GM11168 (cell line): ENCODE results near the gene HYCC1.

Experiments used
- in situ Hi-C: fragments of 300-500 bp; cut with MboI; formaldehyde crosslinking; loops from one replicate; pipeline ENCODE4 v1.12.0; 2022; ENCODE audit warnings: low sequenced_read_pairs; ENCODE audit not compliant: unreplicated experiment

Gene HYCC1

DNA sequence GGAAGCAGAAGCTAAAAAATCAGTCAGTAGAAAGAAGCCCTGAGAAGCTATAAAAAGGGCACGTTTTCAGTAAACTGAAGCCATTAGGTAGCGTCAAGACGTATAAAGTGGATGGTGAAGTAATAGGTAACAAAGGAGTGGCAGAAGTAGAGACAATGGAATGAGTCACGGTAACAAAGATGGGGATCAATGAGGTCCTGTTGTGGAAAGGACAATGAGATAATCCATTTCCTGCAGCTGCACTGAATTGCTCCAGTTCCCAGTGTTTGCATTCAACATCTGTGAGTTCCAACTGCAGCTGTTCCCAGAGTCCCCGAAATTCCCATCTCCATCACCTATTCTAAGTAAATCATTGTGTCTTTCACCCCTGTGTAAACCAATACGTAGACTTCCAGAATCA, 4.8 kb upstream of the HYCC1 start:
- in situ Hi-C loops, result no loop called here

DNA sequence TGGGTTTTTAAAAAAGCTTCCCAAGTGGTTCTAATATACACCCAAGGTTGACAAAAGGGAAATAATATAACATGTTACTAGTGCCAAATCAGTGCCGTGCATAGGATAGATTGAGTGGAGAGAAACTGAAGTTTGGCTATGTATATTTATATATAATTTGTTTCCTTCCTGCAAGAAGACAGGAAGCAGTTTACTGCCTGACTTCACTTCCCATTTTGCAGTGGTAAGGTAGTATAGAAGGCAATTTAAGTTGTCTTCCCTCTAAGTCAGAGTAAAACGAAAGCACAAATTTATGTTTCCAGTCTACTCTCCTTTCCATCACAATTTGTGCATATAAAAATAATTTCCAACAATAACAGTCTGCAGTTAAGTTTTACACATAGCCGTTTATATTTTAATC, 3.4 kb upstream of the HYCC1 start:
- in situ Hi-C loops, result no loop called here

DNA sequence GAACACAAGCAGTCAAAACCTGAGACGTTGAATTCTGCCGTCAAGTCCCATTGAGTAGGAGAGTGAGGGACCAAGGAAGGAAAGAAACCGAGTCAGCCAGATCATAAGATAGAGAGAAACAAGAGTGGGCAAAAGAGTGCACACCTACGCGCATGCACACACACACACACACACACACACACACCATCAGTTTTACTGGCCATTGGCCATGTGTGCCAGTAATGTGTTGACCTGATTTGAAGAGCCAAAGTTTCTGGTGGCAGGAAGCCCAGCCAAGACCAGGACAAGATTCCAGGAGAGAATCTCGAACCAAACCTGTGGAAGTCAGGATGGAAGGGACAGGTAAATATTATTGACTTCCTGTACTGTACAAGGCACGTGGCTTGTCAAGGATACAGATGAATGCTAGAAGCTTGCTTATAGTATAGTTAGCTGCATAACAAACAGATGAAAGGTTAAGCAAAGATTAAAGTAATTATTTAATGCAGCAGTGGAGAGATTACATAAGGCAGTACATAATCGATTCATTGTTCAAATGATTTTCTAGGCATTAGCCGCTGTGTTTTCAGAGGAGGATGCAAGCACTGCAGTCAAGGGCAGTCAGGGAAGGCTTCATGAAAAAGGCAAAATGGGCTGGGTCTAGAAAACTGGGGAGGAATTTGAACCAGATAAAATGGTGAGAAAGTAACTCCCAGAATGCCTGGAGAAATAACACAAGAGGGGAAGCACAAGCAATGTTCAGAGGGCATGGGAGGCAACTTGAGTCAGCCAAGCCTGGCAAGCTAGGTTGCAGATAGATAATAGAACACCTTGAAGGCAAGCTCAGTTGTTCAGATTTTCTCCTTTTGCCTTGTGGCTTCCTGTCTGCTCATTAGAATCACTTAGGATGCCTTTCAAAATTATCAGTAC, 2.7 kb upstream of the HYCC1 start:
- in situ Hi-C loops, result no loop called here

DNA sequence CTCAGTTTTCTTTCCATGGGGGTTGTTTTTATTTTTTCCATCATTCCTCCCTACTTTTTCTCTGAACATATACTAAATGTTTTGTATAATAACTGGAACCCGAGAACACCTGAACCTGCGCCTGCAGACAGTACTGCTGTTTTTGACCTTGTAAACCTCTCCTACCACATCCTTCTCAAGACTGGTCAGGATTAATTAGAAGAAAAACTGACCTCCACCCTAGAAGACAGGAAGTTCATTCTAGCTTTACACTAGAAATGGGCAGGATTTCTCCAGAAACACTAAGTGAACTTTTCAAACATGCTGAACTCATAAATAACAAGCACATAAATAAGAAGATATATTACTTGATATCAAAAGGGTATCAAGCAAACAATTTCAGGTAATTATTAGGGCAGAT, 751 bp upstream of the HYCC1 start:
- in situ Hi-C loops, result no loop called here

DNA sequence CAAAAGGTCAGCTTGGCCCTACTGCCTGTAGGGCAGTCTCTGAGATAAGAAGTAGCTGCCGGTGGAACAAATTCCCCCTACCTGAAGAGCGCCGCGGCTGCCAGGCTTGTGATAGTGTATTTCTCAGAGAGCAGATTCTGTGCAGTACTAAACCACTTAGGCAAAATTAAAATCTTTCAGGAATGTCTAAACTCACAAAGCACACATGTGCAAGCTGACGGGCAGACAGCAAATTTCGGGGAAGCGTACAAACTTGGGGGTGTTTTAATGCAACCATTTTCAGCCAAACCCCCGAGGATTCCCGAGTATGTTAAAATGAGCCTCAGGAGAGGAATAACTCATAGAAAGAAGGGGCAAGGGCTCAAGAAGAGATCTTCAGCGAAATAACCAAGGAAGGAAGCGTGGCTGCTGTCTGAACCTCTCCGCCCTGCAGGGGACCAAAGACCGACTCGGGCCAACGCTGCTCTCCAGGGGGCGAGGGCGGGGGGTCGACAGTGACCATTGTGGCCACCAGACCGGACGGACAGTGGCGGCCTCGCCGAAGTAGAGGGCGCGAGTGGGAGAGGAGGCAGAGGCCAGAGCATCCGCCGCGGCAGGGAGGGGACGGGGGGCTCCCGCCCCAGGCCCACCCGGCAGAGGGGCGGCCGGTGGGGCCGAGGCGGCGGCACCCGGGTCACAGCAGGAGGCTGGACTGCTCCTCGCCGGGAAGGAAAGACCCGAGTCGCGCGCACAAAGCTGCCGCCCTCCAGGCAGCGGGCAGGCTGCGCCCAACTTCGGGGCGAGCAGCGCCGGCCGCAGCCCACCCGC, 819 bp downstream of the HYCC1 start:
- in situ Hi-C loops, result no loop called here

DNA sequence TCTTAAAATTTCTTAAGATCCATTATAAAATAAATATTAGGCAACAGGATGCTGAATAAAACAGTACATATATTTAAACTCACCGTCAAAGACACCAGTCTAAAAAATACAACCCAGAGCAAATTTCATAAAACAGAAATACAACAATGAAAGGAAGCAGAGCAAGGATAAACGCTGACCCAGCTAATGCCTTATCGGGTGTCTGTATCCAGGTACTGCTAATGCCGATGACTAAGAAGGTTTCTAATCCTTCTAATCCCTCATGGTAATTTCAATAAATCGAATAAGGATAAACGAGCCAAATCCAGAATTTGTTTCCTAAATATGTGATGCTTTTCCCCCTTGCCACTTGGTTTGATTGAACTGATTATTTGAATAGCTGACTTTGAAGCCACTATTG, 1.7 kb downstream of the HYCC1 start:
- in situ Hi-C loops, result no loop called here

DNA sequence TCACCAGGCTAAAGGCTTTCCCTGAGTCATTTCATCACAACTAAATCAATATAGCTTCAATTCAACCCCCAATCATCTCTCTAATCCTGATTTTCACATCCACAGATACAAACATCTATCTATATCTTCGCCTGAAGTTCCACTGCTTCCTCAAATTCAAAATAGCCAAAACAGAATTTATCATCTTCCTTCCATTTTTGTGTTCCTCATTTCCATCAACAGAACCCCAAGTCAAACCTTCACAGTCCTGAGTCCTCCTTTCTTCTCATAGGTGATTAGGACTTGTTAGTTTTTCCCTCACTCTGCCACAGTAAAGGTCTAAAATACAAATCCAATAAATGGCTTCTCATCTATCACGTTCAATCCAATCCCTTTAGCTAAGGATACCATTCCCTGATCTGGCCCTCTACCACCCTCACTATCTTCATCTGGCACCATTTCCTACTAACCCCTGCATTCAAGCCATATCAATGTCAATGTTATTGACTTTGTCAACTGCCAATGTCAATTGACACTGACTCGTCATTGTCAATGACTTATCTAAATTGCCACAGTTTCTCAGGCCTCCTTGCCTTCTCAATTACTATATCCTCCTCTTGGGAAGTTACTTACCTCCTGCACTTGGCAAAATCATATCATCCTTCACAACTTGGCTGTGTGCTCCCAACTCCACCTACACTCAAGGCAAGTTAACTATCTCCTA, 2.6 kb downstream of the HYCC1 start:
- in situ Hi-C loops, result no loop called here

DNA sequence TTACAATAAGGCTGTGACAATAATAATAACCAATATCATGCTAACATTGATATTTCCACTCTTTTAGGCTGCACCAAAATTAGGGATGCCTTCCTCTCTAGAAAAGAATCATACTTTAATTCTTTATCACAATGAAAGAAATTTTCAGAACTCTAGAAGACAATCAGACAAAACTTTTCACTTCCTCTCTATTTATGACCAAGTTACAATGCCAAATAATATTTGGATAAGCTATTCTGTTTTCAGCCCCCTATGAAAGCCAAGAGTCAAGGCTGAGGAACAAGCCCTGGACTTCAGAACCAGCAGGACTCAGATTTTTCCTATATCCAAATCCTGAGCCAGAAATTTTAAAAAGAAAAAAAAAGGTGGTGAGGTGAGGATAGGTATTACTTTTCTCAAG, 4.6 kb downstream of the HYCC1 start:
- in situ Hi-C loops, result no loop called here

DNA sequence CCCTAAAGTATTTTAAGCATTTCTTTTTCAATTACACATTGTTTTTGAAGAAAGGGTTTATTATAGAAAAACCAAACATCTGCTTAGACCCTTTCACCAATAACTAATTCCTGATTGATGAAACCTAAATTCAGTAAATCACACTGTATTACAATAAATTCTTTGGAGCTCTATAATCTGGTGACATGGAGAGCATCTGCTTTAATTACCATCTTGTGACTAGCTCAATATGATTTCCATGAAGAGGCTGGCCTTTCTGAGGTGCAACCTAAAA, 9.7 kb downstream of the HYCC1 start:
- in situ Hi-C loops, result no loop called here

DNA sequence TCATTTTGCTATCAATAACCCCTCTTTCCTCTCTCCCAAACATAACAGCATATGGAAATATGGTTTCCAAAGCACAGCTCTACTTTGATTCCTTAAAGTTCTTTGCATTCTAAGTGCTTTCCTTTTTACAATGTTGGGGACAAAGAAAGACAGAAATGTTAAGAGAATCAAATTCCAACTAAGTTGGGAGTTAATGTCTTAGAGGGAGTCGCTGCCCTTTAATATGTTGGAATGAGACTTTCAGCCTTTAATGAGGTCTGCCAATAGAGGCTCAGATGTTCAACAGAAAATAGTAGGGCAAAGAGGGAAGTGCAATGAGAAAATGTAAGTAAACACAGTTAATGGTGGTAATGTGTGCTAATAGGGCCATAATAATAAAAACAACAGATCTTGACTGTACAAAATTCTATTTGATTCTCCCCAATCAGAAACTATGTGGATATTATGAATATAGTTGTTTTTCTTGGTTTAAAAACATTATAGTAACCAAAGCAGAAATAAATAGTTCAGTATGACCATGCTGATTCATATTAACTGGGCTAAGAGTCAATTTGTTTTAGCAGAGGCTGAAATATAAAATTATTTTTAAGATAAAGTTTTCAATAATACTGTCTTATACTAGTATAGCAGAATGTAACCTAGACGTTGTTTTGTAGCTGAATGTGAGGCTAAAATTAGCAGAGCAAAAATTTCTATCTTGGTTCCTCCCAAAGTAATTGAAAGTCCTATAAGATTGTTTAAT, 10.3 kb downstream of the HYCC1 start:
- in situ Hi-C loops, result no loop called here

DNA sequence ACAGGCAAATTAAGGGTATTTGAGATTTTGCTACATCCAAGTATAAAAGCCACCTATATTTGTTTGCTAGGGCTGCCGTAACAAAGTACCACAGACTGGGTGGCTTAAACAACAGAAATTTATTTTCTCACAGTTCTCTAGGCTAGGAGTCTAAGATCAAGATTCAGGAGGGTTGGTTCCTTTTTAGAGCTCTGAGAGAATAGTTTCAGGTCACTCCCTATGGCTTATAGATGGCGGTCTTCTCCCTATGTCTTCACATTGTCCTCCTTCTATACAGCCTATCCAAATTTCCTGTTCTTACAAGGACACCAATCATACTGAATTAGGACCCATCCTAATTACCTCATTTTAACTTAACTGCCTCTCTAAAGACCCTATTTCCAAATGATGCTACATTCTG, 11.2 kb downstream of the HYCC1 start:
- in situ Hi-C loops, result no loop called here

DNA sequence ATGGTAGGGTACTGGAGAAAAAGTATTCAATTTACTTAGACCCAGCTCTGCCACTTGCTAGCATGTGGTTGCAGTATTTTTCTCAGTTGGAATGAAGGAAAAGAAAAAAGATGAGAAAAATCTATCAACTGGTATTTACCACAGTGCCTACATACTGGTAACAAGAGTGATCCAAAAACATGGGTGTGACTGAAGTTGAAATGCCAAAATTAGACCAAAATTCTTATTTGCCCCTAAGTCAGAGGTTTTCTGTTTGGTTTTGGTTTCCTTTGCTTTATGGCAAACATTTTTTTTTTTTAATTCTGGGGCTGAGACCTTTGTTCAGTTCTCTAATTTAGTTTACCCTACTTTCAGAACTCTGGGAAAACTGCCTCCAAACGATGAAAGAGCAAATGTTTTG, 12.3 kb downstream of the HYCC1 start:
- in situ Hi-C loops, result no loop called here

DNA sequence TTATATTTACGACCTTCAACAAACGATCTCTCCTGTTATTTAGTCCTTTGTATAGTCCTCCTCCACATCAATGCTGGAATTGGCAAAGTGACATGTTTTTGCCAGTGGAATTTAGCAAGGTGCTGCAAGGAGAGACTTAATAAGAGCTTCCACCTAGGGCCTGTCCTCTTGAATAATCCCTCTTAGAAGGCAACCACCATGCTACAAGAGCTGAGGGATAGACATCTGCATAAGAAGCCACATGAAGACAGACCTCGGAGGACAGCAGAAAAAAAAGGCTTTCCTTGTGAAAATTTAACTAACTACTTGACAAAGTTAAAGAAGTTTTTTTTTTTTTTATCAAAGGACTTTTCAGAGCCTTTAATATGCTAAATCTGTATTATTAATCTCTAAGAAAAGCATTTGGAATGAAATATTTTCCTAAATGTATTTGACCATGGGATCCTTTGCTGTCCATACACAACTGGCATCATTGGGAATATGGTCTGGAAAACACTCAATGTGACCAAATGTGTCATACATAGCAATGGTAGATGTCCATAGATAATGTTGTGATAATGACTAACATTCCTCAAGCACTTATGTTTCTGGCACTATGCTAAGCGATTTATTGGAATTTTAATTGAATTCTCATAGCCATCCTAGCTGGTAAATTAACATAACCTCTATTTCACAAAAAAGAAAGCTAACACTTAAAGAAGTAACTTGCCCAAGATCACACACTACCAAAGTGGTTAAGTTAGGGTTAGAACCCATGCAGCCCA, 13.2 kb downstream of the HYCC1 start:
- in situ Hi-C loops, result no loop called here

DNA sequence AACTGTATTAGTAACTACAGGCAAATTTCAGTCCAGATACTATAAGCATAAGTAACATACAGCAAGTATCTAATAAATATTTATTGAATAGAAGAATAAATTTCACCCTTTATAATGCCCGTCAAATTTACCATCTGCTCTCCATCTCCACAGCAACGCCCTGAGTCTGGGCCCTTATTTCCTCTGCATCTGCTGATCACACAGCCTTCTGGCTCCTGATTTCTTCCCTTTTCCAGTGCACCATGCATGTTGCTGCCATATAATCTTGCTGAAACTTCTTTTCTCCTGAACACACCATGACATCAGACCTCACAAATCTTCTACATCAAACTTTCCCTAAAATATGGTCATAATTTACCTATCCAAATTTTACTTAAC, 15.4 kb downstream of the HYCC1 start:
- in situ Hi-C loops, result no loop called here

DNA sequence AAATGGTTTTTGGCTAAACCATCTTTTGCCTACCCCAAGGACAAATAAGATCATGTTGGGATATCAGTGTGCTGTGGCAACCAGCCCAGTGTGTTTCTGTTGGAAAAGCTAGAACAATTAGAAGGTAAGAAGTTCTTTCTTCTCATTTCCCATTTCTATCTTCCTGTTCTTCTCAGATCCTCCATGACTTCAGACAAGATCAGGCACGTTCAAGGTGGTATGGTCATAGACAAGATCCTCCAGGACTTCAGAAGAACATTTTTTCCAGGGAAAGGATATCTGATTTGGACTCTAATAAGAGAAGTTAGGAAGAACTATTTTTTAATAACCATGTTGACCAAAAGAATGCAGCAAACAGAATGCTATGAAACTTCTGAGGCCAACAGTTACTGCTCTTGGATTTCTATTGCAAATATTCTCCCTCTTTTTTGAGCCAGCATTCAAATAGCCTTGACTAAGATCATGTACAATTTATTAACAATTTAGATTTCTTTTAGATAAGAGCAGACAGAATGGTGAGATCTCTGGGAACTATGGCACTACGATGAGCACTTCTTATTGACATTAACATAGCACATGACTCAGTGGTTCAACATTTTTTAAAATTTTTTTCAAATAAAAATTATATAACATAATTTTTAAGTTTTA, 15.9 kb downstream of the HYCC1 start:
- in situ Hi-C loops, result no loop called here

DNA sequence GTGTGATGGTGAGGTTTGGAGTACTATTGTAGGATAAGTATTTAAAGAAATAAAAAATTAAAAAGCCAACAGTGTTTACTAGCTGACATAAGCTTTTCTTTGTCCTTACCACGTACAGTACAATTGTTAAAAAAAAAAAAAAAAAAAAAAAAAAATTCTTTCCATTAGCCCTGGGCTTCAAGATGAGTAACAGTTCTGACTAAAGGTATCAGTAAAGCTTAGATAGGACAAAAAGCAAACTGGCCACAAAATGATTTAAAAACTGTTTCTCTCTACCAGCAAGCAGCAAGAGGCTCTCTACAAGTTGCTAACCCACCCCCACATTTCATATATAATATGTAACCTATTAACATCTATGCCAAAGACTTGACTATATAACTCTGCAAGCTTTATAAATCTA, 17.5 kb downstream of the HYCC1 start:
- in situ Hi-C loops, result no loop called here

DNA sequence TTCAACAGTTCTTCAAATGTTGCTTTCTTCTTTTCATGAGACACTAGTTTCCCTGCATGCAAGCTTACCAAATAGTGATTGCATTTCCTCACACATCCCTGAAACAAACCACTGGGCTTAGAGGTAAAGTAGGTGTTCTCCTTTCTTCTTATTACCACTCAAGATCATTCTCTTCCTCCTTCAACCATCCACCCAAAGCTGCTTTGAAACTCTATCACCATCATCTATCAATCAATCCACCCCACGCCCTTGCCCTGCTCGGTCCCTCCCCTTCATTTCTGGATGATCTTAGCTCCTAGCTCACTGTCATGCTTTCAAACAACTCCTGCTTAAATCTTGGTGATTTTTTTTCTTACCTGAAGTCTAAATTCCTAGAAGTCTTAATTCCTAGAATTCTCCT, 18.9 kb downstream of the HYCC1 start:
- in situ Hi-C loops, result no loop called here

DNA sequence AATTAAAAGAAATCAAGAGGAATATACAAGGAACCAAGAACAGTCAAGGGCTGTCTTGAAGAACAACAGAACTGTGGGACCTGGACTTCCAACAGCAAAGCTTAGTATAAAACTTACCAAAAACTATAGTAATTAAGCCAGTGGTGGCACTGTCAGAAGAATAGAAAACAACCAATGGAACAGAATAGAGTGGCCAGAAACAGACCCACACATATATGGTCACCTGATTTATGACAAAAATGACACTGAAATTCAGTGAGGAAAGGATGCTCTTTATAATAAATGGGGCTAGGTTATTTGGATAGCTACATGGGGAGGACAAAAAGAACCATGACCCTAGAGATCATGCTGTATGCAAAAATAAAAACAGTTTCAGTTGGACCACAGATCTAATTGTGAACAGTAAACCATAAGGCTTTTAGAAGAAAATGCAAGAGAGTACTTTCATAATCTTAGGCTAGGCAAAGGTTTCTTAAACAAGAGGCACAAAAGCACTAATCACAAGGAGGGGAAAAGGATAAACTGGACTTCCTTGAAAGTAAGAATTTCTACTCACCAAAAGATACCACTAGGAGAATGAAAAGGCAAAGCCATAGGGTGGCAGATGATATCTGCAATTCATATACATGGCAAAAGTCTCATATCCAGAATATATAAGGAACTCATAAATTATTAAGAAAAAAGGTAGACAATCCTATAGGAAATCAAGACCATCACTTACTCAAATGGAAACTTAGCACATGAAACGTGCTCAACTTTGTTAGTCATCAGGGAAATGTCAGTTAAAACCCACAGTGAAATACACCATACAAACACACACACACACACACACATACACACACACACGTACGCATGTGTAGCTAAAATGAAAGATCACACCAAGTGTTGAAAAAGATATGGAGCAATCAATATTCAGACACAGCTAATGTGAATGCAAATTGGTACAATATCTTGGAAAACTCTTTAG, 20.8 kb downstream of the HYCC1 start:
- in situ Hi-C loops, result no loop called here
